HUES48 (cell line): Measurements from ENCODE around the gene NT5C3B.
A peak's percentile ranks its signal among the peaks of the same experiment; 100 is the strongest.
"Not testable (repeated sequence)": the region's sequence is repeated elsewhere in the genome, so short reads cannot be mapped to it uniquely, and the experiment has no call there.

Source experiments
- H3K27ac ChIP-seq: one replicate; pipeline ENCODE4 v1.7.0; 2013; ENCODE audit warnings: low read depth, low read length, inconsistent platforms
- H3K27me3 ChIP-seq: 2 replicates; pipeline ENCODE4 v1.6.1; 2013; ENCODE audit warnings: mild to moderate bottlenecking, low read length; ENCODE audit not compliant: control insufficient read depth, insufficient read depth
- H3K36me3 ChIP-seq: 2 replicates; pipeline ENCODE4 v1.6.1; 2013; ENCODE audit warnings: low read length; ENCODE audit not compliant: control insufficient read depth, insufficient read depth
- H3K4me1 ChIP-seq: 2 replicates; pipeline ENCODE4 v1.6.1; 2013; ENCODE audit warnings: mild to moderate bottlenecking, low read length; ENCODE audit not compliant: control insufficient read depth, insufficient read depth
- H3K4me3 ChIP-seq: 2 replicates; pipeline ENCODE4 v1.5.1; 2013; ENCODE audit warnings: mild to moderate bottlenecking, low read depth, low read length
- H3K9ac ChIP-seq: 2 replicates; pipeline ENCODE4 v1.6.1; 2013; ENCODE audit warnings: mild to moderate bottlenecking, low read depth, low read length, moderate library complexity
- H3K9me3 ChIP-seq: 2 replicates; pipeline ENCODE4 v1.6.1; 2013; ENCODE audit warnings: low read length; ENCODE audit not compliant: control insufficient read depth, insufficient read depth

Gene NT5C3B

DNA sequence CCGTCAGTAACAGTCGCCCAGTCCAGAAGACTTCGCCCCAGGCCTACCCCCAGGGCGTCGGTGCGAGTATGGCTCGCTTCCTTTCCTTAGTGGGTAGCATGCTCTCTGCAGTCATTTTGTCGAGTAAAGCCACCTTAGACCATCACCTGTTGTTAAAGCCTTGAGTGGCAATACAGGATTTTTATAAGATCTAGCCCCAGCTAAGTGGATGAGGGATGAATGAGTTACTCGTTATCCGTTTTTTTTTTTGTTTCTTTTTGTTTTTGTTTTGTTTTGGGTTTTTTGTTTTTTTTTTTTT, 29.5 kb upstream of the NT5C3B start:
- Histone ChIP-seq H3K9ac (no peak overlapping the region), H3K27ac (peak overlapping the region; percentile 88), H3K36me3 (peaks cover 41% of the 10 kb centered on the region), H3K27me3 (no peaks in the 10 kb centered on the region), H3K4me1 (peaks cover 30% of the 10 kb centered on the region), H3K4me3 (peak overlapping the region; percentile 94), H3K9me3 (no peaks in the 10 kb centered on the region)

DNA sequence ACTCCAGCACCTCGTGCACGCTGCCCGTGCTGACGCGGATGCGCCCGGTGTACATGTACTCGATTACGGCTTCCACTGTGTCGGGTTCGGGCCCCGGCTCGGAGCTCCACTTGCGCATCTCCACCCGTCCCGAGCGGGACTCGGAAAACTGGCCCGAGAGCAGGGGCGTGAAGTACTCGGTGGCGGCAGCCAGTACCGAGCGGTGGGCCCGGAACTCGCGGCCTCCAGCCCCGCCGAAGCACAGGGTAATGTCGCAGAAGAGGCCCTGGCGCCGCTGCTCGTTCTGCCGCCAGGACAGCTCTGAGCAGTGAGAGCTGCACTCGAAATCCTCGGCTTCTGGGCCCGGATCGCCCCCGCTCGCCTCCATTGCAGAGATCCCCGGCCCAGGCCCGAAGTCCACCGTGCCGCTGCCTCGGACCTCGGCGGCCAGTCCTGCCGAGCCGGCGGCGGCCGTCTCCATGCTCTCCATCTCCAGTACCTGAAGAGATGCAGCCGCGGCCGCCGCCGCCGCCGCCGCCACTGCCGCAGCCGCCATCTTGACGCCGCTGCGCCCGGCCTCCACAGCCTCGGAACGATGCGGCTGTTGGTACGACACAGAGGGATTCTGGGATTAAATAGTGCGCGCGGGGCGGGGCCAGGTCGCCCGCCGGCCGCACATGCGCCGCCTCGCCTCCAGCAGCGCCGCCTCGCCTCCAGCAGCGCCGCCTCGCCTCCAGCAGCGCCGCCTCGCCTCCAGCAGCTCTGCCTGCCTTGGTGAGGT, 29.0 kb upstream of the NT5C3B start, which contains the start of gene KLHL11:
Gene KLHL11 (minus strand): TSS at position 588 of the 760 bp plus-strand sequence. CDS start 53 bp downstream, at position 535.
- Histone ChIP-seq H3K9me3 (no peaks in the 10 kb centered on the region), H3K27me3 (no peaks in the 10 kb centered on the region), H3K27ac (peak within 1 kb of the TSS; percentile 88), H3K4me1 (peaks cover 35% of the 10 kb centered on the region), H3K4me3 (peak within 1 kb of the TSS; percentile 94), H3K9ac (peak within 1 kb of the TSS; percentile 91), H3K36me3 (peaks cover 35% of the 10 kb centered on the region)

DNA sequence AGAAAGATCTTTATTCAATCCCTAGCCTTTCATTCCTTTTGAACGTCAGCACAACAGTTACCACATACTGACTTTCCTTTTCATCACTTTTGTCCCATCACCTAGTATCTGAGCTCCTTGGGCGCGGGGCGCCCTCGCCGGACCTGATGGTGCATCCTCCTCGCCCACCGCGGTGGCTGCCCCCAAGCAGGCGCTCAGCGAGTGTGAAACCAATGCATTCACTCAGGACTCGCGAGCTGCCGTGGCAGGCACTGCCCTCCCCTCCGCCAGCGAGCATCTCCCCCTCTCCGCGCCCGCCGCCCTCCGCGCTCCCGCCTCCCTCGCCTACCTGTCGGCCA, 28.4 kb upstream of the NT5C3B start:
- Histone ChIP-seq H3K4me1 (peaks cover 38% of the 10 kb centered on the region), H3K9ac (peak overlapping the region; percentile 91), H3K27me3 (no peaks in the 10 kb centered on the region), H3K4me3 (peak overlapping the region; percentile 94), H3K9me3 (no peaks in the 10 kb centered on the region), H3K36me3 (peaks cover 30% of the 10 kb centered on the region), H3K27ac (peak overlapping the region; percentile 88)

DNA sequence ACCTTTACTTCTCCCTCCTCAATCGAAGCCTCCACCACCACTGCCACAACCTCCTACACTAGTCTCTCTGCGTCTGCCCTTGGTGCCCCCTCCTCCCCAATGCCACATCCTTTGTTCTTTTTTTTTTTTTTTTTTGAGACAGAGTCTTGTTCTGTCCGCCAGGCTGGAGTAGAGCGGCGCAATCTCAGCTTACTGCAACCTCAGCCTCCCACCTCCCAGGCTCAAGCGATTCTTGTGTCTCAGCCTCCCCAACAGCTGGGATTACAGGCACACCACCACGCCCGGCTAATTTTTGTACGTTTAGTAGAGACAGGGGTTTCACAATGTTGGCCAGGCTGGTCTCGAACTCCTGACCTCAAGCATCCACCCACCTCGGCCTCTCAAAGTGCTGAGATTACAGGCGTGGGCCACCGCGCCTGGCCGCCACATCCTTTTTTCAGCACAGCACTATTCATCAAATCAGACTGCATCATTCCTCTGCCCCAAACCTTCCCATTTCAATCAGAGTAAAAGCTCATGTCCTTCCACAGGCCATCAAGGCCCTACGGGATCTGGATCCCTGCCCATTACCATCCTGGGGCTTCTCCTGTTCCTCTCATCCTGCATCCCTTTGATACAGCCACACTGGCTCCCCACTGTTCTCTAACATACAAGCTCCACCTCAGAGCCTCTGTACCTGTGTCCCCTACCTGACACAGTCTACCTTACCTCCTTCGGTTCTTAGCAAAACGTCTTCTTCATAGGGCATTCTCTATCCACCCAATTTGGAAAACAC, 27.2 kb upstream of the NT5C3B start:
- no peak overlapping the region for H3K9ac ChIP-seq
- peaks cover 38% of the 10 kb centered on the region for H3K4me1 ChIP-seq
- no peaks in the 10 kb centered on the region for H3K27me3 ChIP-seq
- H3K36me3 ChIP-seq, result peaks cover 18% of the 10 kb centered on the region
- no peaks in the 10 kb centered on the region for H3K9me3 ChIP-seq
- no peak overlapping the region for H3K27ac ChIP-seq
- H3K4me3 ChIP-seq, result peak overlapping the region; percentile 94

DNA sequence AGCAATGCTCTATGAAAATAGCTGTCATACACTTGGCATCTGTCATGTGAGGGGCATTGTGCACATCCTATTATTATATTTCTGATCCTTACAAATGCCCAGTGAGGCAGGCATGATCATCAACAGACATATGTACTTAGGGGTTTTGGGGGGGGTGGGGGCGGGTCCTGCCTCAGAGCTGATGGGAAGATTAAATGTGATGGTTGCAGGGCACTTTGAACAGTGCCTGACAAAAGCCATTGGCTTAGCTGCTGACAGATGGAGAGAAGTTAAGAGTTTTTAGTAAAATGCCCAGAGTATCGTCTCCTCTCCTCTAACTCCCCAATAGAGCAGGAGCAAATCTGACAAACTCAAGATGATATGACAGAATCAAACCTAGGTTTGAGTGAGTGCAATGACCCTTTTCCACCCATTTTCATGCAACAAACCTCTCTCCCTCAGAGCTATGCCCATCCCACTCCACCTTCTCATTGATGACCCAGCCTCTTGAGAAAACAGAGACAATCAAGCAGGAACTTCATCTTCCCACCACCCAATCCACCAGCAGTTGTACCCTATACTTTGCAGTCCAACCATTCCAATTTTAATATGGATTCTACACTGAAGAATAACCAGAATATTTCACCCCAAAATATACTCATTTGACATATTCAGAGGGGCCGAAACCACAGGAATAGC, 24.4 kb upstream of the NT5C3B start:
- peaks cover 38% of the 10 kb centered on the region for H3K4me1 ChIP-seq
- H3K27me3 ChIP-seq, result no peaks in the 10 kb centered on the region
- no peaks in the 10 kb centered on the region for H3K9me3 ChIP-seq
- H3K36me3 ChIP-seq, result no peaks in the 10 kb centered on the region
- no peak overlapping the region for H3K9ac ChIP-seq
- peak overlapping the region; percentile 70 for H3K27ac ChIP-seq
- no peak overlapping the region for H3K4me3 ChIP-seq

DNA sequence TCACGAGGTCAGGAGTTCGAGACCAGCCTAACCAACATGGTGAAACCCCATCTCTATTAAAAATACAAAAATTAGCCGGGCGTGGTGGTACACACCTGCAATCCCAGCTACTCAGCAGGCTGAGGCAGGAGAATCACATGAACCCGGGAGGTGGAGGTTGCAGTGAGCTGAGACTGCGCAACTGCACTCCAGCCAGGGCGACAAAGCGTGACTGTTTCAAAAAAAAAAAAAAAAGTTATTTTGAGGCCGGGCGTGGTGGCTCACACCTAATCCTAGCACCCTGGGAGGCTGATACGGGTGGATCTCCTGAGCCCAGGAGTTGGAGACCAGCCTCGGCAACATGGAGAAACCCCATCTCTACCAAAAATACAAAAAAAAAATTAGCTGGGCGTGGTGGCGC, 15.3 kb upstream of the NT5C3B start:
- H3K9ac ChIP-seq, H3K4me3 ChIP-seq, H3K27me3 ChIP-seq, H3K27ac ChIP-seq, H3K4me1 ChIP-seq, H3K9me3 ChIP-seq: not testable (repeated sequence)
- H3K36me3 ChIP-seq, result peaks cover 34% of the 10 kb centered on the region

DNA sequence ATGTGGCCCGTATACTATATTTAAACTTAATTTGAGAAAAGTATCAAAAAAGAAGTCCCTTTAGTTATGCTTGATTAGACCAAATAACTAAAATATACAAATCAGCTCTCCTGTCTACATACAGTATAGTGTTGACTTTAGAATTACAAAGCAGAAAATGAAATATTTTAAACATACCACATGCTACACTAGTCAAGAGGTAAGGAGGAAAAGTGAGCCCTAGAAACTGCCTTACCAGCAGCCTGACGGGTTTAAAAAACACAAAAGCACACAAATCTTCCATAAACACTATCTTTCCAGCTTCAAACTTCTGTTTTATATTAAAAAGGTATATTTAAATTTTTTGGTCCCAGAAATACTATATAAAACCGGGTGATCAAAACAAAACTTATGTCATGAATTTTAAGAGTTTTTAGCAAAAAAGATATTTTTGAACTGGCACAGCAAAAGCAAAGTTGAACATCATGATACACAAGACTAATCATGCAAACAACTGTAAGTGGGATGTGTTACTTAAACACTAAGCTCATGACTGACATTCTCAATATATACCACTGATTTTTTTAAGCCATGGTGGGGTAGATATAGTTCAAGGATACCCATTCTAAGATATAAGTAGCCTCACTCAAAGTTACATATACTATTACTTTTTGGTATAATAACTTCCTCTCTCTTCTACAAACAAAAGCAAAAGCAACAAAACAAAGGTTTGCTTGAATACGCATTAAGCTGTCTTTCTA, 13.4 kb upstream of the NT5C3B start:
- no peaks in the 10 kb centered on the region for H3K9me3 ChIP-seq
- no peaks in the 10 kb centered on the region for H3K4me1 ChIP-seq
- peaks cover 26% of the 10 kb centered on the region for H3K36me3 ChIP-seq
- no peak overlapping the region for H3K27ac ChIP-seq
- H3K9ac ChIP-seq, result no peak overlapping the region
- H3K27me3 ChIP-seq, result no peaks in the 10 kb centered on the region
- H3K4me3 ChIP-seq, result no peak overlapping the region

DNA sequence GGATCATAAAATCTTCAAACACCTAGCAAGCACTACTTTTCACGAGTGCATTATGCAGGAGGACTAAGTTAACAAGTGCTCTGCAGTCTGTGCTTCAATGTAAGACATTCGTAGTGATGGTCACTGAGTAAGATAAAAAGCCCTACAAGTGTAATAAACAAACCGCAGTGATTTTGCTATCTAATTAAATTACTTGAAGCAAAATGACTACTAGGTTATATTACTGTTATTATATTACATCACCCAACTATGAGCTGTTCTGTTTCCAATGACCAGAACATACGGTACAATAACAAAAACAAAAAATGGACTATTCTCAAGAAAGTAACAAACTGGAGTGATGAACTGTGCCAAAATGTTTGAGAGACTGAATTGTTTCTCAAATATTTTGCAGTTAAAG, 12.8 kb upstream of the NT5C3B start:
- H3K9me3 ChIP-seq, result no peaks in the 10 kb centered on the region
- H3K36me3 ChIP-seq, result peaks cover 19% of the 10 kb centered on the region
- H3K4me3 ChIP-seq, result no peak overlapping the region

DNA sequence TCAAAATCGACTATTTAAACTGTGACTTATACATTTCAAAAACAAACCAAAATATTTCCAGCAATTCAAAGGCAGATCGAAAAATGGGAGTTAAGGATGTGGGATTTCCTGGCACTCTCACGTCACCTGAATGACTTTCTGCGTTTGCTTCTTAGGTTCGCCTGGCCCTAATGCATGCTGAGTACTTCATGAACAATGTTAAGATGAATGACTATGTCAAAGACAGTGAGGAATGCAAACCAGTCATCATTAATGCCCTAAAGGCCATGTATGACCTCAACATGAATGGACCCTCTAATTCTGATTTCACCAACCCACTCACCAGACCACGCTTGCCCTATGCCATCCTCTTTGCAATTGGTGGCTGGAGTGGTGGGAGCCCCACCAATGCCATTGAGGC, 8.9 kb upstream of the NT5C3B start:
- Histone ChIP-seq H3K27ac (no peak overlapping the region), H3K4me1 (no peaks in the 10 kb centered on the region), H3K9me3 (no peaks in the 10 kb centered on the region), H3K4me3 (no peak overlapping the region), H3K9ac (no peak overlapping the region), H3K27me3 (no peaks in the 10 kb centered on the region), H3K36me3 (no peaks in the 10 kb centered on the region)

More for the DNA sequence above, 12.8 kb upstream of the NT5C3B start:
- no peak overlapping the region for H3K27ac ChIP-seq
- H3K9ac ChIP-seq, result no peak overlapping the region
- no peaks in the 10 kb centered on the region for H3K27me3 ChIP-seq
- no peaks in the 10 kb centered on the region for H3K4me1 ChIP-seq

DNA sequence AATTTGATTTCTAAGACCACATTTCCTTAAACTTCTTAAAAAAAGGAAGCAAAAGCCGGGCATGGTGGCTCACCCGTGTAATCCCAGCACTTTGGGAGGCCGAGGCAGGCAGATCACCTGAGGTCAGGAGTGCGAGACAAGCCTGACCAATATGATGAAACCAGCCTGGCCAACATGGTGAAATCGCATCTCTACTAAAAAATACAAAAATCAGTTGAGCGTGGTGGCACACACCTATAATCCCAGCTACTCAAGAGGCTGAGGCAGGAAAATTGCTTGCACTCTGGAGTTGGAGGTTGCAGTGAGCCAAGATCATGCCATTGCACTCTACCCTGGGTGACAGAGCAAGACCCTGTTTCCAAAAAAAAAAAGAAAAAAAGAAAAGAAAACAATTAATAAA, 4.7 kb upstream of the NT5C3B start:
- H3K4me1 ChIP-seq, H3K9me3 ChIP-seq, H3K36me3 ChIP-seq, H3K9ac ChIP-seq, H3K4me3 ChIP-seq, H3K27me3 ChIP-seq, H3K27ac ChIP-seq: not testable (repeated sequence)
